Measurements from ENCODE around the gene ZNF341. TPM values are rescaled to one million over a fixed set of nuclear protein-coding genes. Genes with fewer than 3 reads are reported as not detected.

ZNF341 gene
- total and polyA plus RNA-seq, 2 donors (not counting 1 experiment from before 2014, with no cell fraction given): 9.1 to 10.9 TPM

- TF ChIP-seq CTCF (IDR thresholded peaks at IDR 0.05) (no peak), EZH2 (IDR thresholded peaks at IDR 0.05; ENCODE audit: borderline replicate concordance, insufficient read depth, low read depth, low read length, poor library complexity, severe bottlenecking) (no peak)
- peak within 1 kb of the TSS; percentile 98 for H3K4me2 ChIP-seq (replicated peaks; ENCODE audit: low read depth, low read length, poor library complexity, severe bottlenecking)
- peak within 1 kb of the TSS; percentile 82 for H2AFZ ChIP-seq (ENCODE audit: insufficient read depth, low read depth, low read length, poor library complexity, severe bottlenecking)
- Mint-ChIP-seq H3K4me3 (peak within 1 kb of the TSS; percentile 97), H3K4me1 (peaks cover 45% of the 10 kb centered on the region), H3K27ac (peak within 1 kb of the TSS; percentile 96), H3K9me3 (ENCODE audit: insufficient read depth) (no peaks in the 10 kb centered on the region), H3K27me3 (peaks cover 4% of the 10 kb centered on the region)
- H3K4me1 ChIP-seq (ENCODE audit: control insufficient read depth in 2 of 2, insufficient read depth in 2 of 2, low read length in 2 of 2): peaks cover 23 to 30% of the 10 kb centered on the region in 2 donors
- WGBS (ENCODE audit: insufficient coverage): under 1% methylated on average over 70 of the region's 71 CpGs
- intact Hi-C loops (cut with micrococcal nuclease): loop anchor here (1.0 to 10.0 kb wide), 12 partner anchors 33 to 1704 kb away; partner anchors contain the start of genes ACTL10, E2F1, EIF2S2 and PIGU
- ChIA-PET POLR2A (interaction anchor here (0.5 to 2.1 kb wide), 10 partner anchors 31 to 992 kb away, joined by 3 to 10 read pairs (median 4); partner anchors contain the start of genes CBFA2T2, MAPRE1, RALY and ZNF341), CTCF (interaction anchor here (0.6 to 3.3 kb wide), 12 partner anchors 9 to 409 kb away, joined by 3 to 21 read pairs (median 5); partner anchors contain the start of genes CDK5RAP1, PXMP4, RALY and ZNF341)
- H3K9me3 ChIP-seq (ENCODE audit: control extremely low read depth in 1 of 3, control insufficient read depth in 2 of 3, insufficient read depth in 1 of 3, low read length in 2 of 3): no peaks in the 10 kb centered on the region
- ATAC-seq (ENCODE audit: low read depth) (peak; percentile 96), DNase-seq (peak; percentile 98)
- H3K4me3 ChIP-seq (ENCODE audit: control extremely low read depth in 1 of 5, extremely low read depth in 1 of 5, insufficient read depth in 1 of 5, low read depth in 2 of 5, low read length in 4 of 5): peak within 1 kb of the TSS; percentile 86 to 97 (median 92)
- H3K9ac ChIP-seq (ENCODE audit: low read length): peak within 1 kb of the TSS; percentile 93
- H3K27me3 ChIP-seq (replicated peaks in 1 of 4; ENCODE audit: control extremely low read depth in 1 of 4, control insufficient read depth in 3 of 4, insufficient read depth in 4 of 4, low read length in 3 of 4): no peaks in the 10 kb centered on the region
- peaks cover 0 to 11% of the 10 kb centered on the region in 2 experiments for H3K36me3 ChIP-seq (replicated peaks in 1 of 2; ENCODE audit: control extremely low read depth in 1 of 2, control insufficient read depth in 1 of 2, extremely low read depth in 1 of 2, insufficient read depth in 2 of 2, low read length in 1 of 2)
- H3K79me2 ChIP-seq (ENCODE audit: control insufficient read depth, insufficient read depth, low read length): peaks cover 55% of the 10 kb centered on the region
- H4K20me1 ChIP-seq (ENCODE audit: control insufficient read depth, insufficient read depth, low read length, poor library complexity, severe bottlenecking): peaks cover 49% of the 10 kb centered on the region
- H3K27ac ChIP-seq (ENCODE audit: low read length in 2 of 2): peak within 1 kb of the TSS; percentile 65 to 90
Observed at GRCh38 chr20:33810885-33811775, 79.3 kb downstream of the ZNF341 start, which contains the start of gene CHMP4B. CHMP4B (plus strand) TSS chr20:33811348; CDS start chr20:33811469, 121 bp downstream.
